GM23338 (cell line): ENCODE data around the gene TRDMT1. TPM values are rescaled to one million over a fixed set of nuclear protein-coding genes. Genes with fewer than 3 reads are reported as not detected.

Experiments used
- ATAC-seq: fragments of 200-7000 bp; cut with Tn5 transposase; 3 replicates; pipeline ENCODE4 v1.9.1; 2020
- DNase-seq: peaks from one replicate; pipeline ENCODE4 v3.0.0-alpha.2; 2015; ENCODE audit warnings: low spot score
- H2AFZ ChIP-seq: fragments of 200-600 bp; sonication (generic); 2 replicates; pipeline ENCODE4 v1.8.0; 2016; ENCODE audit warnings: antibody characterized with exemption, mild to moderate bottlenecking, moderate library complexity
- H3F3A ChIP-seq: fragments of 200-600 bp; sonication (generic); replicated peaks from 2 replicates; pipeline ENCODE4 v1.8.0; 2017; ENCODE audit warnings: antibody characterized with exemption, mixed run types, low read depth
- H3K27ac ChIP-seq: fragments of 200-600 bp; sonication (generic); 2 replicates; pipeline ENCODE4 v1.6.1; 2016; ENCODE audit warnings: low read depth
- H3K27me3 ChIP-seq: fragments of 200-600 bp; sonication (generic); 2 replicates; pipeline ENCODE4 v1.8.0; 2016; ENCODE audit warnings: mild to moderate bottlenecking, mixed run types, moderate library complexity; ENCODE audit not compliant: insufficient read depth
- H3K36me3 ChIP-seq: fragments of 200-600 bp; sonication (generic); 2 replicates; pipeline ENCODE4 v1.8.0; 2016; ENCODE audit warnings: mild to moderate bottlenecking; ENCODE audit not compliant: insufficient read depth
- H3K4me1 ChIP-seq: fragments of 200-600 bp; sonication (generic); 2 replicates; pipeline ENCODE4 v1.8.0; 2016; ENCODE audit warnings: mild to moderate bottlenecking, moderate library complexity; ENCODE audit not compliant: insufficient read depth
- H3K4me2 ChIP-seq: fragments of 200-600 bp; sonication (generic); 2 replicates; pipeline ENCODE4 v1.7.1; 2017; ENCODE audit warnings: mixed run types
- H3K4me3 ChIP-seq: fragments of 200-600 bp; sonication (generic); 2 replicates; pipeline ENCODE4 v1.6.1; 2016; ENCODE audit warnings: mixed run types
- H3K79me2 ChIP-seq: fragments of 200-600 bp; sonication (generic); replicated peaks from 2 replicates; pipeline ENCODE4 v1.8.0; 2017; ENCODE audit warnings: mild to moderate bottlenecking; ENCODE audit not compliant: insufficient read depth
- H3K9me2 ChIP-seq: fragments of 200-600 bp; sonication (generic); 2 replicates; pipeline ENCODE4 v1.8.0; 2017; ENCODE audit not compliant: insufficient read depth
- H4K20me1 ChIP-seq: fragments of 200-600 bp; sonication (generic); replicated peaks from 2 replicates; pipeline ENCODE4 v1.8.0; 2017; ENCODE audit warnings: mild to moderate bottlenecking; ENCODE audit not compliant: insufficient read depth
- H3K27ac Mint-ChIP-seq: 2 replicates; pipeline ENCODE4 v1.8.0; 2020; ENCODE audit warnings: inconsistent platforms, mild to moderate bottlenecking, moderate library complexity, mixed read lengths
- H3K27me3 Mint-ChIP-seq: 3 replicates; pipeline ENCODE4 v1.8.0; 2022; ENCODE audit warnings: low read depth, mild to moderate bottlenecking, moderate library complexity, mixed read lengths, inconsistent platforms; ENCODE audit not compliant: insufficient read depth, poor library complexity
- H3K36me3 Mint-ChIP-seq: 3 replicates; pipeline ENCODE4 v1.8.0; 2021; ENCODE audit warnings: low read depth, mild to moderate bottlenecking, inconsistent platforms, moderate library complexity, mixed read lengths
- H3K4me1 Mint-ChIP-seq: 3 replicates; pipeline ENCODE4 v1.8.0; 2020; ENCODE audit warnings: mild to moderate bottlenecking, inconsistent platforms, mixed read lengths
- H3K4me3 Mint-ChIP-seq: 3 replicates; pipeline ENCODE4 v1.8.0; 2021; ENCODE audit warnings: moderate library complexity, mild to moderate bottlenecking, inconsistent platforms, mixed read lengths
- H3K9me3 Mint-ChIP-seq: 3 replicates; pipeline ENCODE4 v1.8.0; 2020; ENCODE audit warnings: moderate library complexity, mild to moderate bottlenecking, inconsistent platforms, mixed read lengths
- CREB1 ChIP-seq: fragments of 250-450 bp; sonication (Bioruptor Pico); IDR thresholded peaks from 2 replicates; pipeline ENCODE4 v1.5.0; 2020; ENCODE audit warnings: low read depth, mild to moderate bottlenecking, moderate library complexity
- EZH2 ChIP-seq: fragments of 200-600 bp; sonication (generic); IDR thresholded peaks from one replicate; pipeline ENCODE4 v1.8.0; 2017; ENCODE audit warnings: antibody characterized with exemption, mild to moderate bottlenecking, low read depth; ENCODE audit not compliant: unreplicated experiment
- EZH2phosphoT487 ChIP-seq: fragments of 200-600 bp; sonication (generic); IDR thresholded peaks from one replicate; pipeline ENCODE4 v1.8.1; 2018; ENCODE audit warnings: antibody characterized with exemption; ENCODE audit not compliant: unreplicated experiment
- JUNB ChIP-seq: IDR thresholded peaks from one replicate; pipeline ENCODE4 v1.6.1; 2016; ENCODE audit warnings: antibody characterized with exemption; ENCODE audit not compliant: unreplicated experiment
- NANOG ChIP-seq: IDR thresholded peaks from 2 replicates; pipeline ENCODE4 v1.6.1; 2016; ENCODE audit warnings: antibody characterized with exemption, borderline replicate concordance
- POLR2AphosphoS5 ChIP-seq: IDR thresholded peaks from 2 replicates; pipeline ENCODE4 v1.6.1; 2016; ENCODE audit warnings: antibody characterized with exemption, low read depth
- STAT1 ChIP-seq: IDR thresholded peaks from one replicate; pipeline ENCODE4 v1.6.1; 2016; ENCODE audit warnings: antibody characterized with exemption; ENCODE audit not compliant: unreplicated experiment
- ZNF114 ChIP-seq: fragments of 250-450 bp; sonication (Bioruptor Pico); IDR thresholded peaks from 2 replicates; pipeline ENCODE4 v1.5.0; 2020; ENCODE audit warnings: mild to moderate bottlenecking, moderate library complexity
- ZNF331 ChIP-seq: fragments of 250-450 bp; sonication (Bioruptor Pico); IDR thresholded peaks from 2 replicates; pipeline ENCODE4 v1.5.0; 2020; ENCODE audit warnings: low read depth, mild to moderate bottlenecking, moderate library complexity
- polyA plus RNA-seq: library from polyadenylated mRNA; unstranded; fragments of >200 nt; fragmentation: Nextera tagmentation; extraction: Ambion mirVana; gene quantifications from 2 replicates; pipeline ENCODE4 v1.2.1, GENCODE V29; 2016
- total RNA-seq: library from RNA; depleted of rRNA; stranded (reverse); fragments of >200 nt; shearing (Covaris generic); gene quantifications from 2 replicates; pipeline ENCODE4 v1.2.3, GENCODE V29; 2014
- TF ChIP-seq, protein P1 (sequence below), 2 experiments: fragments of 200-600 bp in 1 of 2; sonication (generic) in 1 of 2; conservative IDR thresholded peaks; 2 replicates each; pipeline versions ENCODE4 v1.5.1 to v1.6.1; 2016 to 2017; ENCODE audit warnings: antibody characterized with exemption in 2 of 2, low read depth in 2 of 2, mild to moderate bottlenecking in 2 of 2, moderate library complexity in 1 of 2
- TF ChIP-seq, protein P2 (sequence below): IDR thresholded peaks from 2 replicates; pipeline ENCODE4 v1.6.1; 2016; ENCODE audit warnings: antibody characterized with exemption
- TF ChIP-seq, protein P3 (sequence below): IDR thresholded peaks from one replicate; pipeline ENCODE4 v1.6.1; 2018; ENCODE audit warnings: antibody characterized with exemption; ENCODE audit not compliant: unreplicated experiment

The TRDMT1 gene
- total and polyA plus RNA-seq, 2 experiments from 2014 or later, result 16.0 to 37.7 TPM

DNA sequence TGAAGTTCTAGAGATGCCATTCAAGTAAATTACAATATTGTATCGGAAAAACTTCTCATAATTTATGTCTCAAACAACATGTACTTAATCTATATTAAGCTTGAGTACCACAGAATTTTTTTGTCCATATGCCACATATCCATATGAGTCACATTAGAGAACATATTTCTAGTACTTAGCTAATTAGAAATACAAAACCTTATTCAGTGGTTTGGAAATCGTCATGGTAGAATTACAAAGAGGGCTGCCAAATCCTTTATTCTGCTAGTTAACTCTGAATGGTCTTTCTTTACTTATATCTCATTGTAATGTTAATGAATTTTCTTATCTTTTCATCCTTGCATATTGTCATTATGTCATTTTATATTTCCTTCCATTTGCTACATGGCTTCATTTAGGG is 17.6 kb upstream of the TRDMT1 start:
- H3K36me3 Mint-ChIP-seq, result no peaks in the 10 kb centered on the region; the same call in 2 of the 3 replicates
- H3K27ac ChIP-seq, result no peak overlapping the region

DNA sequence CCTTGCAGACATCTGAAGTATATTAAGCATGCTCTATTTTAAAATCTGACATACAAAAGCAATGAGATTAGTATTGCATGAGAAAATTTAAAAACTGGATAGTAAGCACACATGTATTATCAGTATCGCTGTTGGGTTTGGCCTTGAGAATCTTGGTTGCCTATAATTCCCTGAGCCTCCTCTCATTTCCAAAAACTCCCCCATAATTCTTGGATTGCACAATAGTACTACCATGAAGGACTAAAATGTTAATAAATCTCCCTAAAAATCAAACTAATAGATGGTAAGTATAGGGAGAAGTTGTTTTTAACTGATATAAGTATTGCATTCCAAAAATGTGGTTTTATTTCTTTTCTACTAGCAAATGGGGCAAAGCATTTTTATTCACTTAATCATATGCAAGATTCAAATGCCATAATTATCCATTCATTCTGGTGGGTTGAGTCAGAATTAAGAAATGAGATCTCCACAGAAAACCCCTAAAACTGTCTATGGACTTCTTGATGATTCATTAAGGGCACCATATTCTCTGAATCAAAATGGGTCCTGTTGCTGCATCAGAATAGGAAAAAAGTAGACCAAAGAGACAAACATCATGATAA is 16.3 kb upstream of the TRDMT1 start:
- H3K4me1 Mint-ChIP-seq, result peaks cover 34% of the 10 kb centered on the region
- no peak overlapping the region for H2AFZ ChIP-seq
- ATAC-seq, result no peak
- H3K4me3 Mint-ChIP-seq, result no peak overlapping the region
- no peak overlapping the region for H3K27ac ChIP-seq
- no peaks in the 10 kb centered on the region for H3K27me3 ChIP-seq
- H3K27ac Mint-ChIP-seq, result no peak overlapping the region
- H3K4me1 ChIP-seq, result peaks cover 22% of the 10 kb centered on the region
- no peak for DNase-seq
- no peak overlapping the region for H3K4me2 ChIP-seq
- H3K9me3 Mint-ChIP-seq, result peaks cover 3% of the 10 kb centered on the region; the same call in 1 of the 3 replicates
- H4K20me1 ChIP-seq, result no peaks in the 10 kb centered on the region
- H3K36me3 ChIP-seq, result no peaks in the 10 kb centered on the region
- no peaks in the 10 kb centered on the region for H3K9me2 ChIP-seq
- no peaks in the 10 kb centered on the region for H3F3A ChIP-seq
- H3K27me3 Mint-ChIP-seq, result peaks cover 9% of the 10 kb centered on the region
- no peaks in the 10 kb centered on the region for H3K79me2 ChIP-seq
- no peaks in the 10 kb centered on the region; the same call in 2 of the 3 replicates for H3K36me3 Mint-ChIP-seq
- H3K4me3 ChIP-seq, result no peak overlapping the region
- no peak for TF ChIP-seq NANOG
- TF ChIP-seq STAT1, result no peak
- TF ChIP-seq, protein P1, sequence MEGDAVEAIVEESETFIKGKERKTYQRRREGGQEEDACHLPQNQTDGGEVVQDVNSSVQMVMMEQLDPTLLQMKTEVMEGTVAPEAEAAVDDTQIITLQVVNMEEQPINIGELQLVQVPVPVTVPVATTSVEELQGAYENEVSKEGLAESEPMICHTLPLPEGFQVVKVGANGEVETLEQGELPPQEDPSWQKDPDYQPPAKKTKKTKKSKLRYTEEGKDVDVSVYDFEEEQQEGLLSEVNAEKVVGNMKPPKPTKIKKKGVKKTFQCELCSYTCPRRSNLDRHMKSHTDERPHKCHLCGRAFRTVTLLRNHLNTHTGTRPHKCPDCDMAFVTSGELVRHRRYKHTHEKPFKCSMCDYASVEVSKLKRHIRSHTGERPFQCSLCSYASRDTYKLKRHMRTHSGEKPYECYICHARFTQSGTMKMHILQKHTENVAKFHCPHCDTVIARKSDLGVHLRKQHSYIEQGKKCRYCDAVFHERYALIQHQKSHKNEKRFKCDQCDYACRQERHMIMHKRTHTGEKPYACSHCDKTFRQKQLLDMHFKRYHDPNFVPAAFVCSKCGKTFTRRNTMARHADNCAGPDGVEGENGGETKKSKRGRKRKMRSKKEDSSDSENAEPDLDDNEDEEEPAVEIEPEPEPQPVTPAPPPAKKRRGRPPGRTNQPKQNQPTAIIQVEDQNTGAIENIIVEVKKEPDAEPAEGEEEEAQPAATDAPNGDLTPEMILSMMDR (conservative IDR thresholded peaks at IDR 0.05; ENCODE audit: low read depth in 2 of 2), result no peak
- TF ChIP-seq, protein P2, sequence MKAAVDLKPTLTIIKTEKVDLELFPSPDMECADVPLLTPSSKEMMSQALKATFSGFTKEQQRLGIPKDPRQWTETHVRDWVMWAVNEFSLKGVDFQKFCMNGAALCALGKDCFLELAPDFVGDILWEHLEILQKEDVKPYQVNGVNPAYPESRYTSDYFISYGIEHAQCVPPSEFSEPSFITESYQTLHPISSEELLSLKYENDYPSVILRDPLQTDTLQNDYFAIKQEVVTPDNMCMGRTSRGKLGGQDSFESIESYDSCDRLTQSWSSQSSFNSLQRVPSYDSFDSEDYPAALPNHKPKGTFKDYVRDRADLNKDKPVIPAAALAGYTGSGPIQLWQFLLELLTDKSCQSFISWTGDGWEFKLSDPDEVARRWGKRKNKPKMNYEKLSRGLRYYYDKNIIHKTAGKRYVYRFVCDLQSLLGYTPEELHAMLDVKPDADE, result no peak
- no peak for TF ChIP-seq POLR2AphosphoS5
- TF ChIP-seq CREB1 (CRISPR knock-in tag), result no peak
- no peak for TF ChIP-seq ZNF331 (CRISPR knock-in tag)
- TF ChIP-seq, protein P3, sequence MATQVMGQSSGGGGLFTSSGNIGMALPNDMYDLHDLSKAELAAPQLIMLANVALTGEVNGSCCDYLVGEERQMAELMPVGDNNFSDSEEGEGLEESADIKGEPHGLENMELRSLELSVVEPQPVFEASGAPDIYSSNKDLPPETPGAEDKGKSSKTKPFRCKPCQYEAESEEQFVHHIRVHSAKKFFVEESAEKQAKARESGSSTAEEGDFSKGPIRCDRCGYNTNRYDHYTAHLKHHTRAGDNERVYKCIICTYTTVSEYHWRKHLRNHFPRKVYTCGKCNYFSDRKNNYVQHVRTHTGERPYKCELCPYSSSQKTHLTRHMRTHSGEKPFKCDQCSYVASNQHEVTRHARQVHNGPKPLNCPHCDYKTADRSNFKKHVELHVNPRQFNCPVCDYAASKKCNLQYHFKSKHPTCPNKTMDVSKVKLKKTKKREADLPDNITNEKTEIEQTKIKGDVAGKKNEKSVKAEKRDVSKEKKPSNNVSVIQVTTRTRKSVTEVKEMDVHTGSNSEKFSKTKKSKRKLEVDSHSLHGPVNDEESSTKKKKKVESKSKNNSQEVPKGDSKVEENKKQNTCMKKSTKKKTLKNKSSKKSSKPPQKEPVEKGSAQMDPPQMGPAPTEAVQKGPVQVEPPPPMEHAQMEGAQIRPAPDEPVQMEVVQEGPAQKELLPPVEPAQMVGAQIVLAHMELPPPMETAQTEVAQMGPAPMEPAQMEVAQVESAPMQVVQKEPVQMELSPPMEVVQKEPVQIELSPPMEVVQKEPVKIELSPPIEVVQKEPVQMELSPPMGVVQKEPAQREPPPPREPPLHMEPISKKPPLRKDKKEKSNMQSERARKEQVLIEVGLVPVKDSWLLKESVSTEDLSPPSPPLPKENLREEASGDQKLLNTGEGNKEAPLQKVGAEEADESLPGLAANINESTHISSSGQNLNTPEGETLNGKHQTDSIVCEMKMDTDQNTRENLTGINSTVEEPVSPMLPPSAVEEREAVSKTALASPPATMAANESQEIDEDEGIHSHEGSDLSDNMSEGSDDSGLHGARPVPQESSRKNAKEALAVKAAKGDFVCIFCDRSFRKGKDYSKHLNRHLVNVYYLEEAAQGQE, result no peak
- no peak for TF ChIP-seq ZNF114
- TF ChIP-seq EZH2phosphoT487, result no peak
- no peak for TF ChIP-seq EZH2
- TF ChIP-seq JUNB, result no peak

More for the DNA sequence above, 17.6 kb upstream of the TRDMT1 start:
- no peak overlapping the region for H3K4me3 ChIP-seq
- ATAC-seq (no peak), DNase-seq (no peak)
- H3K9me2 ChIP-seq, result no peaks in the 10 kb centered on the region
- no peaks in the 10 kb centered on the region for H3K36me3 ChIP-seq
- peaks cover 7% of the 10 kb centered on the region for H3K27me3 Mint-ChIP-seq
- no peaks in the 10 kb centered on the region for H3K79me2 ChIP-seq
- H3F3A ChIP-seq, result no peaks in the 10 kb centered on the region
- TF ChIP-seq POLR2AphosphoS5 (no peak), ZNF114 (no peak), NANOG (peak; percentile 67), STAT1 (no peak)
- H3K4me1 Mint-ChIP-seq, result peaks cover 25% of the 10 kb centered on the region
- no peak overlapping the region; the same call in 1 of the 2 replicates for H3K4me2 ChIP-seq
- no peaks in the 10 kb centered on the region for H4K20me1 ChIP-seq
- no peak overlapping the region; the same call in 2 of the 3 replicates for H3K4me3 Mint-ChIP-seq
- peaks cover 3% of the 10 kb centered on the region; the same call in 1 of the 3 replicates for H3K9me3 Mint-ChIP-seq
- H2AFZ ChIP-seq, result no peak overlapping the region
- no peaks in the 10 kb centered on the region for H3K27me3 ChIP-seq
- peaks cover 22% of the 10 kb centered on the region for H3K4me1 ChIP-seq
- peak overlapping the region; percentile 38 for H3K27ac Mint-ChIP-seq
